K562 (cell line): Measurements from ENCODE around the gene PLD3. TPM values are rescaled to one million over a fixed set of nuclear protein-coding genes. Genes with fewer than 3 reads are reported as not detected.

ENCODE experiments used
- ARID3B ChIP-seq: fragments of 250-450 bp; sonication (Bioruptor Pico); IDR thresholded peaks from 2 replicates; pipeline ENCODE4 v1.4.0; 2020; ENCODE audit warnings: borderline replicate concordance
- ATF1 ChIP-seq, 2 experiments: fragments of 450-650 bp in 1 of 2; IDR thresholded peaks; 2 replicates each; pipeline ENCODE4 v1.6.1; 2016; ENCODE audit warnings: missing compliant biosample characterization in 1 of 2, missing genetic modification characterization in 1 of 2
- CEBPG ChIP-seq, 3 experiments: fragments of 200-800 bp in 1 of 3; sonication (Bioruptor generic) in 1 of 3; sonication (generic) in 1 of 3; formaldehyde crosslinking in 1 of 3; IDR thresholded peaks in 2 of 3; conservative IDR thresholded peaks in 1 of 3; 2 replicates each; pipeline versions ENCODE4 v1.6.1 to v1.8.0; 2016 to 2022; ENCODE audit warnings: missing compliant biosample characterization in 2 of 3, missing genetic modification characterization in 2 of 3, mild to moderate bottlenecking in 1 of 3, missing genetic modification reagents in 1 of 3
- CHD1 ChIP-seq: fragments of 200-600 bp; sonication (generic); IDR thresholded peaks from one replicate; pipeline ENCODE4 v1.6.1; 2012; ENCODE audit warnings: mild to moderate bottlenecking, moderate library complexity, low read length, inconsistent platforms
- NCOR1 ChIP-seq: fragments of 450-650 bp; IDR thresholded peaks from 2 replicates; pipeline ENCODE4 v1.6.1; 2016; ENCODE audit warnings: mild to moderate bottlenecking, moderate library complexity
- NR2C1 ChIP-seq, 2 experiments: fragments of 450-650 bp; IDR thresholded peaks; 2 replicates each; pipeline ENCODE4 v1.6.1; 2017; ENCODE audit warnings: mild to moderate bottlenecking in 2 of 2, antibody characterized with exemption in 1 of 2, inconsistent platforms in 1 of 2, missing compliant biosample characterization in 1 of 2, missing genetic modification characterization in 1 of 2
- PYGO2 ChIP-seq: fragments of 450-650 bp; IDR thresholded peaks from 2 replicates; pipeline ENCODE4 v1.6.1; 2016; ENCODE audit warnings: mild to moderate bottlenecking, missing genetic modification characterization, moderate library complexity, missing compliant biosample characterization
- SRF ChIP-seq, 2 experiments: fragments of 250-450, 450-650 bp in 1 of 2; sonication (Bioruptor Pico) in 1 of 2; sonication (generic) in 1 of 2; formaldehyde crosslinking; IDR thresholded peaks; 2 replicates each; pipeline versions ENCODE4 v1.5.0 to v1.5.1; 2020 to 2022; ENCODE audit warnings: mild to moderate bottlenecking in 1 of 2, missing genetic modification reagents in 1 of 2
- STAT5A ChIP-seq: IDR thresholded peaks from 2 replicates; pipeline ENCODE4 v1.6.1; 2012; ENCODE audit warnings: low read length, inconsistent platforms, borderline replicate concordance
- TGIF2 ChIP-seq: sonication (generic); formaldehyde crosslinking; IDR thresholded peaks from 2 replicates; pipeline ENCODE4 v1.8.1; 2022; ENCODE audit warnings: mild to moderate bottlenecking, missing genetic modification reagents, moderate library complexity
- TSHZ1 ChIP-seq: fragments of 250-450 bp; sonication (Bioruptor Pico); IDR thresholded peaks from 2 replicates; pipeline ENCODE4 v1.4.0; 2020; ENCODE audit warnings: mild to moderate bottlenecking, moderate library complexity
- UBTF ChIP-seq, 2 experiments: IDR thresholded peaks; 2 replicates each; pipeline ENCODE4 v1.6.1; 2012; ENCODE audit warnings: improper control_type of control experiment in 2 of 2, low read depth in 2 of 2, low read length in 2 of 2, borderline replicate concordance in 1 of 2
- ZFP36 ChIP-seq: fragments of 150-350 bp; IDR thresholded peaks from 2 replicates; pipeline ENCODE4 v1.6.1; 2018; ENCODE audit warnings: low read length, low read depth; ENCODE audit not compliant: partially characterized antibody
- ZNF263 ChIP-seq: sonication (generic); formaldehyde crosslinking; IDR thresholded peaks from 2 replicates; pipeline ENCODE4 v1.8.0; 2022; ENCODE audit warnings: mild to moderate bottlenecking, missing genetic modification reagents, borderline replicate concordance
- polyA plus RNA-seq, 8 experiments: library from polyadenylated mRNA; depleted of rRNA in 4 of 8; stranded (reverse) in 5 of 8; unstranded in 3 of 8; fragments of >200 nt; fragmentation: Nextera tagmentation in 2 of 8; fragmentation: Illumina TruSeq in 1 of 8; extraction: Ambion mirVana in 2 of 8; extraction: Trizol in 1 of 8; gene quantifications; 2 replicates each; pipeline versions ENCODE4 v1.2.1 to v1.2.3, GENCODE V29; 2011 to 2014; ENCODE audit warnings: inconsistent platforms in 1 of 8, missing spikeins in 1 of 8
- total RNA-seq, 7 experiments: library from RNA; depleted of rRNA in 6 of 7; stranded (reverse); fragments of >200 nt in 6 of 7; fragmentation: Illumina TruSeq in 2 of 7; extraction: Trizol in 2 of 7; gene quantifications; 2 replicates each; pipeline versions ENCODE4 v1.2.1 to v1.2.3, GENCODE V29; 2011 to 2021; ENCODE audit warnings: low replicate concordance in 1 of 7

Gene PLD3
- total and polyA plus RNA-seq, 9 of the 15 experiments (the other 6 are each of a cell fraction or from before 2014, with no cell fraction given), result 2.3 to 128 (median 72.7) TPM

DNA sequence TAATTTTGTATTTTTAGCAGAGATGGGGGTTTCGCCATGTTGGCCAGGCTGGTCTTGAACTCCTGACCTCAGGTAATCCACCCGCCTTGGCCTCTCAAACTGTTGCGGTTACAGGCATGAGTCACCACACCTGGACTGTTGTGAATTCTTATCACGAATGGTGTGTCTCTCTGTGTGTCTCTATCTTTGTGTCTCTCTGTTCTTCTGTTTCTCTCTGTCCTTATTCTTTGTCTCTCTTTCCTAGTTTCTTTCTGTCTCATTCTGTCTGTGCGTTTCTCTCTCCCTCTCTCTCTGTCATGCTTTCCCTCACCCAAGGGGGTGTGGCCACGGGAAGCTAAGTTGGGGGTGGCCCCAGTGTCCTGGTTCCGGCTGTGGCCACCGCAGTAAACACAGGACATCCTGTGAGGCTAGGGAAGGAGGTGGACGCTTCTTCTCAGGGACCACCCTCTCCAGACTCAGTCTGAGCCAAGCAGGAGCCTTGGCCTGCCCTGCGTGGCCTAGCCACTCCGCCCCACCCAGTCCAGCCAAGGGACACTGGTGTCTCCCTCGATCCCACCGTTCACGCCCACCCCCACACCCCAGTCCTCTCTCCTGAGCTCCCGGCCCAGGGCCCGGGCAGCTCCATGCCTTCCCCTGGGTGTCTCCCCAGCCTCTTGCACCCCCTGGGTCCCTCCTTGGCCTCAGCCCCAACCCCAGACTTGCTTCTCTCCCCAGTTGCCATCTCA, 68.6 kb downstream of the PLD3 start (continued):
- TF ChIP-seq ARID3B (0 out of 2 replicates have a peak, but pooled peaks have one; percentile 27), TGIF2 (no peak), NR2C1 (IDR thresholded peaks at IDR 0.05) (peak; percentile 71), NR2C1 (tag; IDR thresholded peaks at IDR 0.05) (no peak), ZFP36 (peak; percentile 8), CEBPG (CRISPR knock-in tag; IDR thresholded peaks at IDR 0.05) (peak; percentile 34; the same call in 1 of the 2 replicates), CEBPG (tag; conservative IDR thresholded peaks at IDR 0.05 in 1 of 2, IDR thresholded peaks at IDR 0.05 in 1 of 2) (no peak), ATF1 (CRISPR knock-in tag; IDR thresholded peaks at IDR 0.05) (no peak), ATF1 (tag; IDR thresholded peaks at IDR 0.05) (peak; percentile 44; the same call in 1 of the 2 replicates), PYGO2 (tag) (no peak), UBTF (IDR thresholded peaks at IDR 0.05; ENCODE audit: borderline replicate concordance in 1 of 2, low read depth in 2 of 2, low read length in 2 of 2) (0 out of 4 replicates have a peak, but pooled peaks of 1 of the 2 experiments have one; percentile 39), TSHZ1 (CRISPR knock-in tag) (no peak), NCOR1 (peak; percentile 83), CHD1 (no peak), ZNF263 (CRISPR knock-in tag) (no peak), STAT5A (0 out of 2 replicates have a peak, but pooled peaks have one; percentile 25), SRF (CRISPR knock-in tag; IDR thresholded peaks at IDR 0.05) (no peak)
- TF ChIP-seq, all 486 proteins: peak for 126
